GM12891 (cell line): Measurements from ENCODE around the gene LCN2.

Experiments
- POLR2A ChIP-seq: IDR thresholded peaks from 2 replicates; pipeline ENCODE4 v1.6.1; 2011; ENCODE audit warnings: low read depth, low read length, control low read depth
- POU2F2 ChIP-seq: IDR thresholded peaks from 2 replicates; pipeline ENCODE4 v1.6.1; 2011; ENCODE audit warnings: low read depth, mild to moderate bottlenecking, control low read depth, low read length, moderate library complexity
- TAF1 ChIP-seq: IDR thresholded peaks from 2 replicates; pipeline ENCODE4 v1.6.1; 2011; ENCODE audit warnings: low read depth, low read length, control low read depth

DNA sequence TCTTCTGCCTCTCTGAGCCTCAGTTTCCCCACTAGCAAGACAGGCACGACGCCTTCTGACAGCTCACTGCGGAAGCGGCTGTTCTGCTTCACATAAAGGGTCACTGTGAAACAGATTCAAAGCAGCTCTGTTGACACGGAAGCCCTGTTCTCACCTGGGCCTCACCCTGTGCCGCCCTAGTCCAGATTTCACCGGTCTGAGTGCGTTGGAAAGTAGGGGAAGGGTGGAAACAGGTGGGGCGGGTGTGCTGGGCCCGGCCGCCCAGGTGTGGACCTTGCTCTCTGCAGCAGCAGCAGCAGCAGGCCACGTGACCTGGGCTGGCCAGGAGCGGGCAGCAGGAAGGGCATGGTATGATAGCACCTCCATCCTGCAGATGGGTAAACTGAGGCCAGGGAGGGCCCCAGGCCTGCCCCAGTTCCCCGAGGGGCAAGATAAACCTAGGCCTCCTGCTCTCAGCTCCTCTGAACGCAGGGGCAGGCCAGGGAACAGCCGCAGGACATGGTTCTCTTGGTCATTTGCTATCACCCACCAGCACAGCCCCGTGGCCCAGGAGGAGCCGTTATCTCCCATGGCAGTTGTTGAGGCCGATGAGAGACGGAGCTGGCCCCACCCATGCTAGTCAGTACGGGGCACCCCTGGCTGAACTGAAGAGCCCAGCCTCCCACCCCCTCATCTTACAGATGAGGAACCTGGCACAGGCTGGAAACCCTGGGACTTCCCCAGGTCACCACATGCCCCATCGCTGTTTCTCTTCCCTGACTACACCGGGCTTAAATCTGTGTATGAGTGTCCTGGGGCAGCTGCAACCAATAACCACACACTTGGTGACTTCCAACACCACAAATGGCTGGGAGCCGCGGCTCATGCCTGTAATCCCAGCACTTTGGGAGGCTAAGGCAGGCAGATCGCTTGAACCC is 33.8 kb upstream of the LCN2 start:
- TF ChIP-seq POLR2A (no peak), TAF1 (no peak), POU2F2 (no peak)
